SK-N-SH treated with all-trans-retinoic acid at 6 μM for 48 hours (cell line): ENCODE measurements around the gene TSPAN18.

ENCODE experiments used
- BACH2 ChIP-seq: fragments of 250-450 bp; sonication (Bioruptor Pico); IDR thresholded peaks from 2 replicates; pipeline ENCODE4 v1.9.0; 2021; ENCODE audit warnings: mild to moderate bottlenecking, borderline replicate concordance
- RARB ChIP-seq: fragments of 250-450 bp; sonication (Bioruptor Pico); IDR thresholded peaks from 2 replicates; pipeline ENCODE4 v1.8.0; 2021; ENCODE audit warnings: mild to moderate bottlenecking, moderate library complexity
- SNAI2 ChIP-seq: fragments of 250-450 bp; sonication (Bioruptor Pico); IDR thresholded peaks from 2 replicates; pipeline ENCODE4 v1.5.0; 2020; ENCODE audit warnings: mild to moderate bottlenecking, moderate library complexity
- TSHZ2 ChIP-seq: fragments of 250-450 bp; sonication (Bioruptor Pico); IDR thresholded peaks from 2 replicates; pipeline ENCODE4 v1.5.0; 2020; ENCODE audit warnings: mild to moderate bottlenecking, moderate library complexity
- ZFP3 ChIP-seq: fragments of 250-450 bp; sonication (Bioruptor Pico); IDR thresholded peaks from 2 replicates; pipeline ENCODE4 v1.5.0; 2020; ENCODE audit warnings: mild to moderate bottlenecking, moderate library complexity

GRCh38 chr11:44868021-44868420 lies 141.3 kb downstream of the TSPAN18 start:
- TF ChIP-seq BACH2 (CRISPR knock-in tag) = no peak
- TF ChIP-seq ZFP3 (CRISPR knock-in tag) = no peak
- no peak for TF ChIP-seq RARB (CRISPR knock-in tag)
- TF ChIP-seq TSHZ2 (CRISPR knock-in tag) = no peak
- no peak for TF ChIP-seq SNAI2 (CRISPR knock-in tag)
